NCI-H2196 (cell line): Measurements from ENCODE around the gene COL5A3.
"Not testable (repeated sequence)": the region's sequence is repeated elsewhere in the genome, so short reads cannot be mapped to it uniquely, and the experiment has no call there.

Source experiments
- DNase-seq: peaks from one replicate; lab custom pipeline; 2025; ENCODE audit not compliant: unreplicated experiment; lab: John Stamatoyannopoulos, UW

The COL5A3 gene

GRCh38 chr19:9971166-9971897 lies 39.0 kb downstream of the COL5A3 start:
- DNase-seq, result no peak

DNA sequence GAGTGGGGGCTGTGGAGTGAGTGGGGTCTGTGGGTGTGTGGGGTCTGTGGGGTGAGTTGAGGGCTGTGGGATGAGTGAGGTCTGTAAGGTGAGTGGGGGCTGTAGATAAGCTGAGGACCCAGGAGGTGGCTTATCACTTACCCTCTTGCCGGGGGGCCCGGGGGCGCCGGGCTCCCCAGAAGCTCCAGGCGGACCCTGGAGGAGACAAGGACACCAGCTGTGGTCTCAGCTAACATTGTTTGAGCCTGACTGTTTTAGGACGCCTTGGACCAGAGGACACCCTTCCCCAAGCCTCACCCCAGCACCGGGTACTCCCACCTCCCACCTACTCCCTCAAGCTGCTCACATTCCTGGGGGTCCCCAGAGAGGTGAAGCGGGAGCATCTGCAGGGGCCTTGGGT lies 39.8 kb downstream of the COL5A3 start:
- DNase-seq, result no peak

GRCh38 chr19:9969688-9969975 lies 40.7 kb downstream of the COL5A3 start:
- DNase-seq, result no peak

GRCh38 chr19:9968820-9969687 lies 41.2 kb downstream of the COL5A3 start:
- DNase-seq, result no peak

- DNase-seq, result no peak
These were observed 43.0 kb downstream of the COL5A3 start for GRCh38 chr19:9967326-9967725.

DNA sequence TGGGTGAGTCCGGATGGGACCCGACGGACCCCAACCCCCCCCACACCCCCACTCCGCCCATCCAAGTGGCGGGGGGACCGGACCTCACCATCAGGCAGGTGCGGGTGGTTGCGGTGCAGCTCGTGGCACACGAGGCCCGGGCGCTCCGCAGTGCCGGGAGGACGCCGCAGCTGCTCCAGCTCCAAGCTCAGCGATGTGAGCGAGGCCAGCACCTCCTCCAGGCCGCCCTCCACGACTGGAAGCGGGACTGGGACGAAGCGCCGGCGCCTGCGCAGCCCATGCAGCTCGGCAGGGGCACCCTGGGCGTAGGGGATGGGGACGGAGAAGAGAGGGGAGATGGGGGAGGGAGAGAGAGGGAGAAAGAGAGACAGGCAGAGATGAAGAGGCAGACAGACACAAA lies 43.9 kb downstream of the COL5A3 start:
- DNase-seq, result no peak

DNA sequence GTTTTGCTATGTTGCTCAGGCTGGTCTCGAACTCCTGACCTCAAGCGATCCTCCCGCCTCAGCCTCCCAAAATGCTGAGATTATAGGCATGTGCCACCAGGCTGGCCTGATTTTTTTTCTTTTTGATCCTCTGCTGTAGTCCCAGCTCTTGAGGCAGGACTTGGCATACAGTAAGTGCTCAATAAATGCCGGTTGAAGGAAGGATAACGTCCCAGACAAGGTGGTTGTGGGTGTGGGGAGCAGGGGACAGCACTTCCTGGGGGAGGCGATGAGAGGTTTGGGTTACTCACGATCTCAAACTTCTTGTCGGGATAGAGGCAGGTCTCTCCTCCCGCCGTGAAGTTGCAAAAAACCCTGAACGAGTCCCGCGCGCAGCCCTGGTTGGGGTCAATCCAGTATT lies 44.3 kb downstream of the COL5A3 start:
- no peak for DNase-seq

GRCh38 chr19:9962623-9963290 lies 47.5 kb downstream of the COL5A3 start:
- DNase-seq, result no peak

DNA sequence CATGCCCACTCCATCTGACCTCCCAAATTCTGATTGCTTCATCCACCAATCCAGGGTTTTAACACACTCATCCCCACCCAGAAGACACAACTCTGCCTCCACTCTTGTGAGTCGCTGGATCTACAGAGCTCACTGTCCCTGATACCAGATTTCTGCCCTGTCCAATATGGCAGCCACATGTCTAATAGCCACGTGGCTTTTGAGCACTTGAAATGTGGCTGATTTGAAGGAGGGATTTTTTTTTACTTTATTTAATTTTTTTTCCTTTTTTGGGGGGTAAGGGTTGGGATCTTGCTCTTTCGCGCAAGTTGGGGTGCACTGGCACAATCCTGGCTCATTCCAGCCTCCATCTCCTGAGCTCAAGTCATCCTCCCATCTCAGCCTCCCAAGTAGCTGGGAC lies 49.2 kb downstream of the COL5A3 start:
- no peak for DNase-seq

- DNase-seq, result no peak
These were observed 51.9 kb downstream of the COL5A3 start for GRCh38 chr19:9958379-9958821.

DNA sequence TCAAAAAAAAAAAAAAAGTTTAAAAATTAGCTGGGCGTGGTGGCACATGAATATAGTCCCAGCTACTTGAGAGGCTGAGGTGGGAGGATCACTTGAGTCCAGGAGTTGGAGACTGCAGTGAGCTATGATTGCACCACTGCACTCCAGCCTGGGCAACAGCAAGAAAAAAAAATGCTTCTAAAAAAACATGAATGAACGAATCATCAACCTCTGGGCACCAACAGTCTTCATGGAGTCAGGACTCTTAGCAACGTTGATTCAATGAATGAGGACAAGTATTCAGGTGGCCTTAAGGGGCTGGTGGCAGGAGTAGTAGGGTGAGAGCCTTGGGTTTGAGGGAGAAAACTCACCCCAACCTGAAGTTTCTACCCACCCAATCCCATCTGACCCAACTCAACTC lies 53.3 kb downstream of the COL5A3 start:
- DNase-seq, result no peak

DNA sequence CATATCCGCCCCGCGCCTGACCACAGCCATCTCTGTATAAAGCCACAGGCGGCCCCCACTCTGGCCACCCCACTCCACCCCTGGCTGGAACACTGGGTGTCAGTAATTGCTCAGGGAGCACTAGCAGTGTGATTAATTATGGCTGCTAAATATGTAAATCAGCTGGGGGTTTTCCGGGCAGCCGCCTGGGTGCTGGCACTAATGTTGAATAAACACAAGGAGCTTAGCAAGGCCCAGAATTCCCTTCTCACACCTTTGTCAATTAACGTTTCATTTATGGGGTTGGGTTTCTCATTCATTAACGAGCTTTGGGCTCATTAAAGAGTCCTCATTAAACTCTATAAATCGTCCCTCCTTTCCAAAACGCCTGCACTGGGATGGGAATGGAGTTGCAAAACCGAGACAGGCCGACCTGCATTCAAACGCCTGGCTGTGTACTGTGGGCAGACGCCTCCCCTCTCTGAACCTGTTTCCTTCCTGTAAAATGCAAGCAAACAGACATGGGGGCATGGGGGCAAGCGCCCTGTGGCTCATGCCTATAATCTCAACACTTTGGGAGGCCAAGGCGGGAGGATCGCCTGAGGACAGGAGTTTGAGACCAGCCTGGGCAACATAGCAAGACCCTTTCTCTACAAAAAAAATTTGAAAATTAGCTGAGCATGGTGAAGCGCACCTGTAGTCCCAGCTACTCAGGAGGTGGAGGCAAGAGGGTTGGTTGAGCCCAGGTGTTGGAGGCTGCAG lies 56.3 kb downstream of the COL5A3 start:
- DNase-seq, result no peak

DNA sequence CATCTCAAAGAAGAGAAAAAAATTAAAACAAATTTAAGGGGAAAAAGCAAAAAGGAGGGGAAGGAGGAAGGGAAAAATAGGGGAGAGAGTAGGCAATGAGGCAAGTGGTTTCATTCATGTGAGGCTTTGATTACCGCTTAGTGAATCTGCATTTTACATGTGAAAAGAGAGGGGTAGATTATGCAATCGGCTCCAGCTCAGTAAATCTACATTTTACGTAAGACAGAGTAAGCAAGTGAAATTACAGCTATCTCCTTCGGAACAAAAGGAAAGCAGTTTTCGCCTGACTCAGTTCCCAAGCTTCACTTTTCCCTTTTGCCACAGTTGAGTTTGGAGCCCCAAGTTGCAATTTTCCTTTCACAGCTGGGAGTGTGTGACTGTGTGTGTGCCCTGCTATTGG lies 58.0 kb downstream of the COL5A3 start:
- no peak for DNase-seq

- DNase-seq, result no peak
These were observed 62.9 kb downstream of the COL5A3 start for GRCh38 chr19:9947441-9947840.

DNA sequence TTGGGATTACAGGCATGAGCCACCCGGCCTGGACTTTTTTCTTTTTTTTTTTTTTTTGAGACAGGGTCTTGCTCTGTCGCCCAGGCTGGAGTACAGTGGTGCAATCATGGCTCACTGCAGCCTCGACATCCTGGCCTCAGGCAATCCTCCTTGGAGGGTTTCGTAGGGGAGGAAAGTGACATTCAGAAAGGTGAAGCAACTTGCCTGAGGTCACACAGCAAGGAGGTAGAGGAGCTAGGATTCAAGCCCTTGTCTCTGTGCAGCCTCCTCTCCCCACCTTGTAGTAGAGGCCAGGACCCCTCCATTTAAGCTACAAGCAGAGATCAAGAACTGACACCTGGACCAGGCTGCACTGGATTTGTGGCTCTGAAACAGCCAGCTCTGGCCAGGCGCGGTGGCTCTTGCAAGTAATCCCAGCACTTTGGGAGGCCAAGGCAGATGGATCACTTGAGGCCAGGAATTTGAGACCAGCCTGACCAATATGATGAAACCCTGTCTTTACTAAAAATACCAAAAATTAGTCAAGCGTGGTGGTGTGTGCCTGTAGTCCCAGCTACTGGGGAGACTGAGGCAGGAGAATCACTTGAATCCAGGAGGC lies 63.7 kb downstream of the COL5A3 start:
- DNase-seq, result not testable (repeated sequence)

DNA sequence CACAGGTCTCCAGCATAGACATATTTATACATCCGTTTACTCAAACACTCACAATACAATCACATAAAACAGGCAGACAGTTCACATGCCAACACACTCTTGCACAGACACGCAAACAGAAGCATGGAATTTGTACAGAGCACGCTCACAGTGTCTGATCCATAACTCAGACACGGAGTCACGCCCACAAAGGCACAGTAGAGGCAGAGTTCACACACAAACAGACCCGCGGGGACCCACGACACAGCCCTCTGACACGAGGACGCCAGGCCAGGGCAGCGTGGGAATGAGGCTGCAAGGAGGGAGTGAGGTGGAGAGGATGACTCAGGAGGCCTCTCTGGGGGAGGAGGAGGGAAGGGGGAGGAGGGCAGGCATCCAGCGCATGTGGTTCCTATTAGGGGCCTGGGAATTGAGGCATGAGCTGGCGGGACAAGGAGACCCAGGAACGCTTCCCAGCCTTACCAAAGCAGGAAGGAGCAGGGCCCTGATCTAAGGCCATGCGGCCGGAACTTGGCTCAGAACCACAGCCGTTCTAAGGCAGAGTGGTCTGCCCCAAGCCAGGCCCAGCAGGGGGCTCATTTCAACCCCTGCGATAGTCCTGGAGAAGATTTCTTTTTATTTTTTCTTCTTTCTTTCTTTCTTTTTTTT lies 64.9 kb downstream of the COL5A3 start:
- DNase-seq, result no peak

DNA sequence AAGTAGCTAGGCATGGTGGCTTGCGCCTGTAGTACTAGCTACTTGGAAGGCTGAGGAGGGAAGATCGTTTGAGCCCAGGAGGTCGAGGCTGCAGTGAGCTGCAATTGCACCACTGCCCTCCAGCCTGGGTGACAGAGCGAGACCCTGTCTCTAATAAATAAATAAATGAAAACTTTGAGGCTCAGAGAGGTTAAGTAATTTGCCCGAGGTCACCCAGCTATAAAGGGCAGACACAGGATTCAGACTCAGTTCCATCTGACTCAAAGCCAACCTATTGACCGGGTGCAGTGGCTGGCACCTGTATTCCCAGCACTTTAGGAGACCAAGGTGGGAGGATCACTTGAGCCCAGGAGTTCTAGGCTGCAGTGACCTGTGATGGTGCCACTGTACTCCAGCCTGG lies 66.6 kb downstream of the COL5A3 start:
- DNase-seq, result no peak

DNA sequence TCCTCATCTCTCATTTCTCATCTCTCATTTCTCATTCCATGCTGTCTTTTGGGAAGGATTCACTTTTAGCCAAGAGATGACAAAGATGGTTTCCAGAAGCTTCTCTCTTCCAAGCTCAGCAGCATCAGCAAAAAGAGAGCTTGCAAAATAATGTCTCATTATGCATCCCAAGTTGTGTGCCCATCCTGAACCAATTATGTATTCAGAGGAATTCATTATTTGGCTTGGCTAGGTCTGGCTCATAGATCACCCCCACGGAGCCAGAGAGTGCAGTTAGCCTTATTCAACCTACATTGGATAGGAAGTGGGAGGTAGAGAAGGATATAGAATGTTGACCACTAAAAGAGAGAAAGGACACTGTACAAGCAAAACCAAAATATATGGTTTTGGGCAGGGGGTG lies 68.6 kb downstream of the COL5A3 start:
- no peak for DNase-seq

DNA sequence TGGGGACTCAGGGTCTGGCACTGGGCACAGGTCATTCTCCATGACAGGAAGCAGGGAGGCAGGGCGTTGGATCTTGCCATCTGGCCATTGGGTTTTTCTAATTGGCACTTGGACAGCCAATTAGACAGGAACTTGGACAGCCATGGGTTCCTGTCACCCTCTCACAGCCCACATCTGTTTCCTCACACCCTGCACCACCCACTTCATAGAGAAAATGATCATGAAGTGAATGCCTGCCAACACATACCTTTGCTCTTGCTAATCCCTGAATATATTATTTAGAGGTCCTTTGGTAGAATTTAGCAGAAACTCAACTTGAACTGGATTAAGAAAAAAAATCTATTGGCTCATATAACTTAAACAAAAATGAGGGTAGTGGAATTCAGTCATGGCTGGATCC lies 69.1 kb downstream of the COL5A3 start:
- DNase-seq, result no peak

- DNase-seq, result no peak
These were observed 69.5 kb downstream of the COL5A3 start for GRCh38 chr19:9940778-9941177.
